ENCODE data around the gene KIF3A.

KIF3A gene

DNA sequence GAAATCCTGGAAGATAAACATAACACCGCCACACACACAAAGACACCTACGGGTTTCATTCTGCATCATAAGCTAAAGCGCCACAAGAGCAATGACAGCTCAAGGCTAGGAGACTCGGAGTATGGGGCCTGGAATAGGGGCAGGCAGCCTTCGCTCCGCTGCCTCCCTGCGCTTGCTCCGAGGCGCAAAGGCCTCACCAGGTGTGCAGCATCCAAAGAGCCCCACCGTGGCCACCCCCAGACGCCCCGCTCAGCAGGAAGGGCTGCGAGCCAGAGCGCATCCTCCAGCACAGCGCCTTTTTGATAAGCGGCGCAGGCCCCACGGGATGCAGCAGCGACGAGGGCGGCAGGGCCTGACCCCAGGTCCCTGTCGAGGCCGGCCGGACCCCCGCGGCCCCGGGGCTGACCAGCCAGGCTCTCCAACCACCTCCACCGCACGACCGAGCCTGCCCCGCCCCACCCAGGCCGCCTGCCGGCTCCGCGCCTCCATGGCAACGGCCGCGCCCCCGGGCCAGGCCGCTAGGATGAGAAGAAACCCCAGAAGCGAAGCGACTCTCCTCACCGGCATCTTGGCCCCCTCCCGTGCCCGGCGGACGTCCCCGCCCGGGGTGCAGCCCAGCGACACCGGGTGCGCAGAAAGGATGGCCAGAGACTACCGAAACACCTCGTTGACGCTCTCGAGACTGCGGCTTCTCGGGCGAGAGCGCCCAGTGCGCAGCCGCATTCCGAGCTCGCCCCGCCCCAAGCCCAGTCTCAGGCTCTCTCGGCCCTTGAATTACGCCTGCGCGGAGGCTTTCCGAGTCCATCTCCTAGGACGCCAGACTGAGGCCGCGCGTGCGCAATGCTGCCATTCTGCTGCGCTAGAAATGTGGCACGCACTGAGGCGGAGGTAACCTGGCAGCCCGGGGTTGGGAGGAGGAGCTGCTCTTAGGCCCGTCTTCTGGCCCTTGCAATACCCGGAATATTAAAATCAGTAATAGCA lies at the start of gene KIF3A:
KIF3A (minus strand) TSS at position 694 of the 981 bp plus-strand sequence; CDS start at position 567, 127 bp downstream.
- DNase-seq (ENCODE audit: low read depth), result peak; percentile 90

DNA sequence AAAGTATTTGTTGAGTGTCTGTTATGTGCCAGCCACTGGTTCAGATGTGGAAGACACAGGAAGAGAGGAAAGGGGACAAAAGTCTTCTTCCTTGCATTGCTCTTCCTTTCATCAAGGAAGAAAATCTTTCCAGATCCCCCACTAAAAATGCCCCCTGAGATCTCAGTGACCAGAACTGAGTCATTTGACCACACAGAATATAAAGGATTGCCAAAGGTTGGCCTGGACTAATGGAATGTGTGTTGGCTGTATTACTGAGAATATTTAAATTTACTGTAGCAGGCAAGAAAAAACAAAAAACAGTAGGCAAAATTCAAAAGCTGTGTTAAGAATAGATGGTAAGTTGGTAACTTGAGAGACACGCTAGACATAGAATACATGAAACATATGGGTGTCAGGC lies 49.7 kb upstream of the KIF3A start:
- DNase-seq (ENCODE audit: low read depth), result peak; percentile 51

DNA sequence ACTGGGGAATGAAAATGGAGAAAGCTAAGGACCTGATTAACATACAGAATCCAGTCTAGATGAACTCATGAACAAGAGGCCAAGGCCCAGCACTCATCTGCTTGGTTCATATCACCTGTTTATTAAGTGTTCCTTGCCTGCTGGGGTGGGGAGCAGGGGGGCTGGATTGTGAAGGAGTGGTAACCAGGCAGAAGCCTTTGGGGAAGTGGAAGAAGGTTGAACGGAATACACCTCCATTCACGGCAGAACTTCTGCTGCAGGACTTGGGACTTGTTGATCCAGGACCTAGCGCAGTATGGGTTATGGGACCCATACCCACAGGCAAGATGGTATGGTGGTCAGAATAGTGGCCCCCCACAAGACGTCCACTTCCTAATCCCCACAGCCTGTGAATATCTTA lies 48.5 kb upstream of the KIF3A start:
- no peak for DNase-seq (ENCODE audit: low read depth)

DNA sequence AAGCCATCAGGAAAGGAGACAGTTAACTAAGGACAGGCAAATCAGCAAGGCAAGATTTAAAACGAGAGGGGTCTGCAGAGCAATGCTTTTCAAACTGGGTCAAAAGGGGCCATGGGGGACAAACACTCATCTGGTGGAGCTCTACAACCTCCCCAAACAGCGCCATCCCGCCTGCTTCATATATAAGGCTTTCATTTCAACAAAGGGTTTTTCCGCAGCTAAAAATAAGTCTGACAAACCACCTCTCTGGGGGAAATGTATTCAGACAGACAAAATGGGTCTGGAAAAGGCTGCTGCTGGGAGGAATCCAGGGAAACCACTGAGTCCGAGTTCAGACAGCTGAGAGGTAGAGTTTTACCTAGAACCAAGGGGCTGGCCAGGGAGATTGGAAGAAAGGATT lies 48.0 kb upstream of the KIF3A start:
- DNase-seq (ENCODE audit: low read depth), result peak; percentile 40

DNA sequence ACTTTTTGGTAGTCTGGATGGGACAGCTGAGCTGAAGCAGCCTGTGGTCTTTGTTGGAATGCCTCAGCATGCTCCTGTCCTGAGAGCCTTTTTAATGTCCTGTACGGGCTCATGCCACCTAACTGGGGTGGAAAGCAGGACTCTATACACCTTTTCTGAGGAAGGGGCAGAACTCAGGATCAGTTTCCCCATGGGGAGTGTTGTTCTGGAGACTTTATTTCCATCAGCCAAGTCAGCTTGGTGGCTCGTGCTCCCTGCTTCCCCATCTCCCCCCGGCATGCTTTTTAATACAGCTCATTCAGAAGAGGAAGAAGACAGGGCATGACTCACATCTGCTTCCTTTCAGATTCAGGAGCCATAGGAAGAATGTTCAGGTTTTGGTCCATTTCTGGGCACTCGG lies 44.8 kb upstream of the KIF3A start:
- DNase-seq (ENCODE audit: low read depth), result no peak

DNA sequence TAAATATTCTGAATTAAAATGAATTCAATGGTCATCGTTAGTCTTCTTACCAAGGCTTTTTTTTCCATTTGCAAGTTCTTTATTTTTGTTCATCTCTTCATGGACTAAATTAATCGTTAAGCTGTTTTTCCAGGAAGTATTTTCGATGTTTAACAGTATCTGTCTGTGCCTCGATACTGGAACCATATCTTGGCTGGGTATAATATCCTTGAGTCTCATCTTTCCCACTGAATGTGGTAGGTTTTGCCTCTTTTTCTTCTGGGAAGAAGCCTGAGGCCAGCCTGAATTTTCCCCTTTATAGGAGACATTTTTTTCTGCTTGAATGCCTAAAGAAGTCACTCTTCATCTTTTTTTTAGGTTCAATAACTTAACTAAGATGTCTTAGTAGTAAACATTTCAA lies 43.7 kb upstream of the KIF3A start:
- no peak for DNase-seq (ENCODE audit: low read depth)

DNA sequence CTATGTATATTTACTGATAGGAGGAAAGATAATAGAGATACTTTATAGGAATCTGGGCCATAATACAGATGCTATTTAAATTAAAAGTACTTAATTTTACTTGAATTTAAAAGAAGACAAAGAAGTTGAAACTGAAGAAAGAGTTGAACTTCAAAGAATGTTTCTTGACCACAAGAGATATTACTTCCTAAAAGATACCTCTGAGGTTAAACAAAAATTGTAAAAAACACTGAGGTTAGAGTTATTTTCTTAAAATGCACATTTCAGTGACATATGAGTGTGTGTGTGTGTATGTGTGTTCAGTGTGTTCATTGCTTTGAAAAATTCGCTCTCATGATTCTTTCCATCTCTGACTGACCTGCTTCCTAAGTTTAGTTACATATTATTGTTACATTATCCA lies 43.2 kb upstream of the KIF3A start:
- no peak for DNase-seq (ENCODE audit: low read depth)

DNA sequence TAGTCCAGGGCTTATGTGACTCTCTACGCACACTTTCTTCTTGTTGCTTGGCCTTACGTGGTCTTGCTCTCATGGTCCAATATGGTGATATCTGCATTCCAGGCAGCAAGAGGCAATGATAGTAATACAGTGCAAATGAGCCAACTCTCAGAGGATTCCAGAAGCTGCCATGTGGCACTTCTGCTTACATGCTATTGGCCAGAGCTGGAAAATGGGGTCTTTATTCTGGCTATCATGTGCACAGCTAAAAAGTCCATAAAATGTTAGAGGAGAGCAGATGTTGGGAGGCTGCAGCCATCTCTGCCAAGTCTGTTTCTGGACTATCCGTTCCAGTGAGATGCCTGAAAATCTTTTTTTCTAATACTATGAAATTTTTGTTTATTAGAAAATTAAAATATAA lies 42.6 kb upstream of the KIF3A start:
- DNase-seq (ENCODE audit: low read depth), result no peak

DNA sequence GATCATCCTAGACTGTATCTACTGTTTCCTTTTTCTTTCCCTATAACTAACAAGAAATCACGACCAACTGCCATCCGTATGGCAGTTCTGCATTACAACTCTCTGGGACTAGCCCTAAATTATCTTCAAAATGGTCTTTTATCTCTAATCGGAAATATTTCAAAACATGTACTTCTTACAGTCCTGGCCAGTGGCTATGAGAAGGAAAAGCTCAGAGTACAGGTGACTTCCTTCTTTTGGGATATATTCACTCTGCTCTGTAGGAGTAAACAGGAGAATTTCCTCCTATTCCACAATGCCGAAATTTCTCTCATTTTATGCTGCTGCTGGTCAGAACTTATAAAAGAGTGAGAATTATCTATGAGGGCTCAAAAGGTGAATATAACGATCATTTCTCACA lies 41.5 kb upstream of the KIF3A start:
- DNase-seq (ENCODE audit: low read depth), result no peak

DNA sequence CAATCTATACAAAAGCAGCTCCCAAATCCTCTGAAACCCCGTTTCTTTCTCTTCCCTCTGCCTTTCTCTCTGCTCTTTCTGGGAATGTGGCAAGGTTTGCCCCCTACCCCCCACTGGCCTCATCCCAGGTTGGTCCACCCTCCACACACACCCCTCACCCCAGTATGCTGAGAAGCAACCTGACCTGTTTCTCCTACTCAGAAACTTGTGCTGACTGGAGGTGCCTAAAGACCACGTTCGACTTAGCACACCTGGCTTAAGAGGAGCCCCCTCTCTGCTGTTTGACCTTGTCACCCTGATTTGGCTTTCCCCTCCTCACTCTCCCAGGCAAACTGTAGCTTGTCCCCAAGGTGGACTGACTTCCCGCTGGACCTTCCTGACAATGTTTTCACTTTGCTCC lies 40.8 kb upstream of the KIF3A start:
- no peak for DNase-seq (ENCODE audit: low read depth)

DNA sequence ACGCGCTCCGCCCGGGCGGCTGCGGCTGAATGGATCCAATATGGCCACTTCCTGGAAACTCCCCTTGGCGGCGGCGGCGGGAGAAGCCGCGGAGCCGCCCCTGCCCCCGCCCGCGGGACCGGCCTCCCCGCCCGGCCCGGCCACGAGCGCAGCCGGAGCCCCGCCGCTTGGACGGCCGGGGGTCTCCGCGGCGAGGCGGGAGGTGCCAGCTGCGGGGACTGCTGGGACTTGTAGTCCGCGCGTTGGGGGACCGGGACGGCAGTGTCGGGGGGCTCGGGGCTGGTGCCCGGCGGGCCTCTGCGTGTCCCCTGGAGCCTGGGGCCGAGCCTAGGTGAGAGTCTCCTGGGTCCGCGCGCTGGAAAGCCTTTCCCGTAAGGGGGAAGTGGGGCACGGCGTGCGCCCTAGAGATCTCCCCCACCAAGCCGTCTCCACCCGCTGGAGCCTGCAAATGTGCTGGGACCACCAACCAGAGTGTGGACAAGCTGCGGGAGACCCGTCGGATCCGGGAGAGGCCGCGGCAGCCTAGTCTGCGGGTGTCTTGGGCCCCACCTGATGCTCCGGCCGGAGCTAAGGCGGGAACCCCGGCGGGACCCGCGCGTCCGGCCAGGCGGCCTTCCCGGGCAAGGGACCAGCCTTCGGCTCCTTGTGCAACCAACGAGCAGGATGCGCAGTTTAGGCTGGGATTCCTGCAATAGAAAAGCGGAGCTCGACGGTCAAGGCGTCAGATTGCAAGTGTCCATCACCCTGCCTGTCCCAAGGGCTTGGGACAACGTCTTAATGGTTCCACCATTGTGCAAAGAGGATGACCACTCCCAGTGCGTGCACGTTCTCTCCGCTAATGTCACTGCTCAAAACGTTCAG lies 40.1 kb upstream of the KIF3A start, which contains the start of gene SEPTIN8:
SEPTIN8 (minus strand) TSS at position 31 of the 861 bp plus-strand sequence. CDS start 102 bp downstream, outside the sequence.
- no peak for DNase-seq (ENCODE audit: low read depth)

DNA sequence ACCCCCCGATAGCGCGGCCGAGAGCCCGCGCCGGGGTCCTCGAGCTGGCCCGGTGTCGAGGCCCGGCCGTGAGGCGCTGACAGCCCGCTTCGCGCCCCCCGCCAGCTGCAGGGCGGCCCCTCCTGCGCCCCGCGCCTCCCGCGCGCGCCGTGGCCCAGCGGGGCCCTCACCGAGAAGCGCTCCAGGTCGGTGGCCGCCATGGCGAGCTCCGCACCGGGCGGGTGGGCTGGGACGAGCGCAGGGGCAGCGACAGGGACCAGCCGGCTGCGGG lies 39.5 kb upstream of the KIF3A start:
- DNase-seq (ENCODE audit: low read depth), result no peak

DNA sequence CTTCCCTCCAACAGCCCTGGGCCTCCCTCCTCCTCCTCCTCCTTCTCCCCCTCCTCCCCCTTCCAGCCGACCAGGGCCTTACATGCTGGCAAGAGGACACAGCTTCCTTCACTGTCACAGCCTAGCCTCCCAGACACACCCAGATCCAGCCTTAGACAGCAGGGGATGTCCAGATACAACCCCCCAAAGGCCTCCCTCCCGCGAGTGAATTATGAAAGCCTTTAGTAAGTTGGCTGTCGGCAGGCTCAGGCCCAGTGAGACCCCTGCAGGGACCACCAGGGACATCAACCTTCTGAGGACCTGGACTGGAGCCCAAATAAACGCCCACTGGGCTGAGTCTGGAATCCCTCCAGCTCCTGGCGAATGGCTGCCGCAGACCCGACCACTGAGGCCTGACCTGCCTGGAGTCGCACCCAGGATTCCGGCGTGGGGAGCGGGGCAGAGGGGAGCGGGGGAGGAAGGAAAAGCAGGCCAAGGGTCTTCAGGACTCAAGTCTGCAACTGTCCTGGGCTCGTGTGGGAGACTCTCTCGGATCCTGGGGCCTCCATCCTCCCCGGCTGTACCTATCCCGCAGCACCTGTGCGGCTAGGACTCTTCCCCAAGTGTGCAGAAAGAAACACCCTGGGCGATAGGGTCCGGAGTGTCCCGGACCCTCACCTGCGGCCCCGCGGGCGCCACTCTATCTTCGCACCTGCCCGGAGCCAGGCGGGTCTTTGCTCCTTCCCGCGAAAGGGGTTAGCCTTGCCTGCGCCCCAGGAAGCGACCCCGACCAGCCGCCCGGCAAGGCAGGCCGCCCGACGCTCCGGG lies 39.0 kb upstream of the KIF3A start:
- DNase-seq (ENCODE audit: low read depth), result no peak

DNA sequence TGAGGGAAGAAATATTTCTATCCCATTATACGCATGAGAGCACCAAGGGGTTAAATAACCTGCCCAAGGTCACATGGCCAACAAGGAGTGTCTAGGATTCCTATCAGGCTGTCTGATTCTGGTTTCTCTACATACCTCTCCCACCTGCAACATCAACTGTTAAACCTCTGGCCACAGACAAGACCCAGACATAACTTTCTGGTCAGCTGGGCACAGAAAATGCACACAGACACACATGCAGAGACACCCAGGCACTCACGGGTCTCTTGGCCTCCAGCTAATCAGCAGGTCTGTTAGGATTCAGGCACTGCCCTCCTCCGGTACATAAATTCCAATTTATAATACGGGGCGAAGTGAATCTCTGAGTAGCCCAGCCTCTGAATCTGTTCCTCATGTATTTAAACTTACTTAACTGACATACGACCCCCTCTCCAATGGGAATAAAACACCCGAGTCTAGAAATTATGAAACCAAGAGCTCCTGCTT lies 38.2 kb upstream of the KIF3A start:
- no peak for DNase-seq (ENCODE audit: low read depth)

DNA sequence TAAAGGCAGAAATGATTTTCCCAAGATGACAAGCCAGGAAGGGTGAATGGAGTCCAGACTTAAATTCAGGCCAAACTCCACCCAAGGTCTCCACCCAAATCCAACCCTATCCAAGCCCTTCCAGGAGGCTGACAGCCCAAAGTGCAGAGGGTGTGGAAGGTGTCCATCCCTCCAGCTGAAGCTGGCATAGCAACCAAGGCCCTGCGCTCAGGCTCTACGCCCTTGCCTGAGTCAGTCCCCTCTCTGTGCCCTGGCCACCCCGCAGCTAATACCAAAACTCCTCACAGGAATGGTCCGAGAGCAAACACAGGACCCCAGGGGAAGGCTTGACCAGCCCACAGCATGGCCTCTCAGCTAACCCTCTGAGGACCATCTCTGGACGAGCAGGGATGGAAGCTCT lies 37.5 kb upstream of the KIF3A start:
- DNase-seq (ENCODE audit: low read depth), result no peak

DNA sequence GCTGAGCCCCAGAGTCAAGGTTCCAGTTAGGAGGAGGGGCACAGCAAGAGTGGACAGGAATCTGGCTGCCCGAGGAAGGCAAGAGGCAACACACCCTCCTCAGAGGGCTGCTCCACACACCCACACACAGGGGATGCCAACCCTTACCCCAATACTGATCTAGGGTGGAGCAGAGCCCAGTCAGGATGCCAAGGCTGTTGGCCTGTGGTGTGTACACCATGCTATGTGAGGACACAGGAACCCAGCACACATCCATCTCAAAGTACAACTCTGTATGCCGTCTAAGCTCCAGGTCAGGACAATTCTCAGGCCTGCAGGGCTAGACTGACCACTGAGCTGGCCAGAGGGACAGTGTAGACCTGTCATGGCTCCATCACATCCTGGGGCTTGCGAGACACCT lies 37.1 kb upstream of the KIF3A start:
- no peak for DNase-seq (ENCODE audit: low read depth)

DNA sequence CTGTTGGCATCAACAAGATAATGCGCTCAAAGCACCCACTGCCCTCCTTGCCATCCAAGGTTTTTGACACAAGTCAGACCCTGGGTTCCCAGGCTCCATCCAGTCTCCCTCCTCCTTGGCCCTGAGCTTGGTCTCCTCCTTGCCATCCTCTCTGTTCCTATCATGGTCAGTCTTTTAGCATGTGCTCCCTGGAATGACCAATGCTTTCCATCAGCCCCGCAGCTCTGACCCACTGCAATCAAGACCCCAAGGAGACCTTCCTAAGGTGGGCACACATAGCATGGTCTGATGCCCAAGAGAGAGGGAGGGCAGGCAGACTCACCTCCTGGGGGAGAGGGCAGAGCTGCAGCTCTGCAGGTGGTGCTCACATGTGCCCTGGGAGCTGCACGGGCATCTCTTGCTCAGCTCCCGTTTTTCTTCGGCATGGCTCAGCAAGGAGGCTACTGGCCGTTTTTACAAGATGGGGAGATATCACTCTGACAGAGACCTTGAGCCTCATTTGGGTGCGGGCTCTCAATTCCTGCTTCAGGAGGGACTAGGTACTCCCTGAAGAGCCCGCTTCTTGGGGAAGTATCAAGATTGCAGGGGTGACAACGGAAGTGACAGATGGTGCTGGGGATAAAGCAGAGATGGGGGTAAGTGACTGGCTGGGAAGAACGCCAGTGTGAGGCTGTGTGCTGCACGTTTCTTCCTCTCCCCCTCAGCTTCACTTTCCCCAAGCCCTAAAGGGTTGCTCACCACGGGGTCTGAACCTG lies 36.4 kb upstream of the KIF3A start:
- no peak for DNase-seq (ENCODE audit: low read depth)

DNA sequence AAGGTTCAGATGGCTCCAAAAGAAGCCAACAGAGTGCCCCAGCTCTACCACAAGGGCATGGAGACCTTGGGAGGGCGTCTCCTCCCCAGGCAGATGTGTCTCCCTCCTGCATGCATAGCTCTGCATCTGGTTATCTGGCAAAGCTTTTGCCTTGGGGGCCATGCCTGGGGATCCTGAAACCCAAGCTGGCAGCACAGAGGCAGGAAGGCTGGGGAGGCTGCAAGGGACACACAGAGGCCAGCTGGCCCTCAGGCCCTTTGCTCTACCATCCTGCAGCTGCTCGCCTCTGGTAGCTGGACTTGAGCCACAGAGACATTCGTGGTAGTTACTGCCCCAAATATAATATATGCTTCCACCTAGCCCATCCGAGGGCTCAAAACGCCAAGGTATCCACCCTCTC lies 35.8 kb upstream of the KIF3A start:
- DNase-seq (ENCODE audit: low read depth), result no peak

DNA sequence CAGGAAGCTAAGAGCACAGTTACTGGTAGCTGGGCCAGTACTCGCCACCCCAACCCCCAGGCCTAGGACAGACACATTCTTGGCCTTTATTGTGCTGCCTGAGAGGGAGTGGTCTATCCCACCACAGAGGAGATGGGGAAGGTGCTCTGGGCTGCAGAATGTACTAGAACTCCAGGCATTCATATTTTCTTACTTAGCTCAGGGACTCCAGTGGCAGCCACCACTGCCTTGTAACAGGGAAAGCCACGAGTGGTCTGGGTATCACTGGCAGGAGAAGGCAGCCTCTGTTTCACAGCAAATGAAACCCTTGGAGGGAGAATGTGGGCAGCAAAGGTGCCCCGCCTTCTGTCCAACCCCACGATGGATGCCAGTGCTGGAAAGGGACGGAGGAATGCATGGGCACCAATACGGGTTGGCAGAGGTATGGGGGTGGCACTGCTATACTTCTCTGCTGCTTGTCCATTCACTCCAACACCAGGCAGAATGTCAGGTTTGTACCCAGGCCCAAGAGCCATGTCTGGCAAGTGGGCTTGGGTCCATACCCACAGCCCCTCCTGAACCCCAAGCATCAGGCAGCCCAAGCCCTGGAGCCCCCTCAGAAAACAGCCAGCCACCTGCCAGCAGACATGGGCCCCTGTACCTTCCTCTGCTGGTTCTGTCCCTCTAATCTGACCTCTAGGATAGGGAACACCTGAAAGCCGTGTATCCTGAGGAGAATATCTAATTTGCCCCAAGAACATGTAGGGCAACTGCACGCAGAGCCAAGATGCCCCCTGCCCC lies 35.1 kb upstream of the KIF3A start:
- no peak for DNase-seq (ENCODE audit: low read depth)

DNA sequence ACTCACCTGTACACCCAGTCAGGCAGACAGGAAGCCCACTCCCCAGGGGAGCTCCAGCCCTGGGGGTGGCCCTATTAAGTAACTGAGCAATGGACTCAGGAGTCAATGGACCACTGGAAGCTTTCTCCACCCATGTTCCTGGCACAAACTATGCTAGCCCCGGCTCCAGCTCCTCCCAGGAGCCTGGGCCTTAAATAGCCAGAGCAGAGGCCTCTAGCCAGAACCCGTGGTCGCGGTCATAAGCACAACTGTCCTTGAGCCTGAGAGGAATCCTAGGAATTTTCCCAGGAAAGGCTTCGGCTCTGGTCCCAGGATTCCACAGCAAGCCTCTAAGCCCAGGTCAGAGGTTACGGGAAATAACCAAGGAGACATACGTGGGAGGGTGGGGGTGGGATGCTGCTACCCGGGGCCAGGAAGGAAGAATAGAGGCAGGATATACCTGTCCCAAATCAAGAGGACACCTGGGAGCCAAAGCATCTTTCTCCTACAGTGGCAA lies 34.2 kb upstream of the KIF3A start:
- DNase-seq (ENCODE audit: low read depth), result no peak
